Endometrium (tissue), 2 donors: ENCODE measurements around the gene NES.
"Not testable (repeated sequence)": the region's sequence is repeated elsewhere in the genome, so short reads cannot be mapped to it uniquely, and the experiment has no call there.

Experiments
- FAIRE-seq: peaks from 2 replicates; lab custom pipeline; 2012; peaks lifted over from hg19 to GRCh38; lab: Jason Lieb, UNC
- donor health status: control.
- donor health status: control.

The NES gene

GRCh38 chr1:156644146-156644545 is 33.1 kb downstream of the NES start:
- no peak for FAIRE-seq

GRCh38 chr1:156643778-156644092 is 33.5 kb downstream of the NES start:
- FAIRE-seq, result no peak

GRCh38 chr1:156643049-156643777 is 34.0 kb downstream of the NES start:
- FAIRE-seq, result no peak

GRCh38 chr1:156642265-156643048 is 34.8 kb downstream of the NES start:
- no peak for FAIRE-seq

GRCh38 chr1:156641761-156642264 is 35.4 kb downstream of the NES start, which contains the start of gene BCAN:
Gene BCAN (plus strand): TSS chr1:156642117. CDS start chr1:156646055, 3,938 bp downstream.
- no peak for FAIRE-seq

- no peak for FAIRE-seq
Measured at GRCh38 chr1:156640842-156641706, 36.1 kb downstream of the NES start.

GRCh38 chr1:156639601-156640101 is 37.6 kb downstream of the NES start:
- no peak for FAIRE-seq

GRCh38 chr1:156638189-156638985 is 38.8 kb downstream of the NES start:
- no peak for FAIRE-seq

GRCh38 chr1:156632355-156632754 is 44.9 kb downstream of the NES start:
- FAIRE-seq, result no peak

GRCh38 chr1:156631152-156631551 is 46.1 kb downstream of the NES start:
- not testable (repeated sequence) for FAIRE-seq

- FAIRE-seq, result no peak
Measured at GRCh38 chr1:156629823-156630449, 47.3 kb downstream of the NES start.

- FAIRE-seq, result no peak
Measured at GRCh38 chr1:156627313-156627880, 49.8 kb downstream of the NES start.

GRCh38 chr1:156626079-156626438 is 51.1 kb downstream of the NES start:
- FAIRE-seq, result no peak

- FAIRE-seq, result no peak
Measured at GRCh38 chr1:156625436-156626078, 51.6 kb downstream of the NES start.

GRCh38 chr1:156624814-156625435 is 52.3 kb downstream of the NES start:
- FAIRE-seq, result no peak

GRCh38 chr1:156623946-156624813 is 53.0 kb downstream of the NES start:
- no peak for FAIRE-seq

- FAIRE-seq, result no peak
Measured at GRCh38 chr1:156622581-156623297, 54.5 kb downstream of the NES start.

- FAIRE-seq, result no peak
Measured at GRCh38 chr1:156619582-156619955, 57.6 kb downstream of the NES start.
